A549 (cell line): ENCODE results near the gene ANO2. TPM values are rescaled to one million over a fixed set of nuclear protein-coding genes. Genes with fewer than 3 reads are reported as not detected.

ENCODE experiments used
- polyA plus RNA-seq, 4 experiments: library from polyadenylated mRNA; depleted of rRNA in 3 of 4; stranded (reverse); fragments of >200 nt; fragmentation: RNase III in 1 of 4; extraction: RNeasy Plus Mini Kit Qiagen cat#74134 plus additional on column Dnase treatment in 1 of 4; gene quantifications; 2 replicates in 3 of 4; 3 replicates in 1 of 4; pipeline ENCODE4 v1.2.3, GENCODE V29; 2011 to 2017
- small RNA-seq, 6 experiments: library from RNA; depleted of rRNA; stranded (forward); fragments of <200 nt; gene quantifications; one replicate each; pipeline ENCODE3, GENCODE V24; 2012

The ANO2 gene
- polyA plus RNA-seq, 2 of the 4 experiments (the other 2 are of a cell fraction), result not detected

Small RNA genes lying within 50 kb of the gene (small RNA-seq; reads per million reads assigned to genes)
- 0 reads per million in 6 experiments for gene AC137627.1

Other genes starting within 250 kb of the ANO2 start
- 0.01 TPM in 2 replicates for gene VWF, start 179.4 kb upstream of the ANO2 start, polyA plus RNA-seq (2011; rRNA removed)
- gene VWF, start 179.4 kb upstream of the ANO2 start, polyA plus RNA-seq (2017; fragmentation: RNase III; extraction: RNeasy Plus Mini Kit Qiagen cat#74134 plus additional on column Dnase treatment), result not detected in 3 replicates